HepG2 (cell line): ENCODE measurements around the gene SSBP4. TPM values are rescaled to one million over a fixed set of nuclear protein-coding genes. Genes with fewer than 3 reads are reported as not detected.

Experiments
- AGO1 ChIP-seq: fragments of 200-400 bp; formaldehyde crosslinking; IDR thresholded peaks from 2 replicates; pipeline ENCODE4 v1.6.1; 2017; ENCODE audit warnings: mild to moderate bottlenecking, low read depth, low read length, moderate library complexity; ENCODE audit not compliant: poor library complexity, severe bottlenecking
- CREM ChIP-seq, 2 experiments: sonication (generic) in 1 of 2; formaldehyde crosslinking in 1 of 2; IDR thresholded peaks; 2 replicates each; pipeline versions ENCODE4 v1.4.0 to v1.6.1; 2016 to 2020; ENCODE audit warnings: antibody characterized with exemption in 1 of 2, mild to moderate bottlenecking in 1 of 2, missing genetic modification reagents in 1 of 2
- JDP2 ChIP-seq: sonication (generic); formaldehyde crosslinking; IDR thresholded peaks from 2 replicates; pipeline ENCODE4 v1.8.1; 2022; ENCODE audit warnings: missing genetic modification reagents, borderline replicate concordance
- MEF2D ChIP-seq: sonication (generic); formaldehyde crosslinking; IDR thresholded peaks from 2 replicates; pipeline ENCODE4 v1.5.1; 2020; ENCODE audit warnings: mild to moderate bottlenecking, missing genetic modification reagents
- SETDB1 ChIP-seq: sonication (generic); formaldehyde crosslinking; IDR thresholded peaks from 2 replicates; pipeline ENCODE4 v1.5.1; 2020; ENCODE audit warnings: missing genetic modification reagents, mild to moderate bottlenecking, borderline replicate concordance
- TBX3 ChIP-seq: fragments of 450-650 bp; IDR thresholded peaks from 2 replicates; pipeline ENCODE4 v1.6.1; 2017; ENCODE audit warnings: antibody characterized with exemption, mild to moderate bottlenecking, inconsistent platforms, borderline replicate concordance
- TOPORS ChIP-seq: sonication (generic); formaldehyde crosslinking; IDR thresholded peaks from 2 replicates; pipeline ENCODE4 v1.8.0; 2023; ENCODE audit warnings: mild to moderate bottlenecking, missing genetic modification reagents
- ZBTB38 ChIP-seq: sonication (generic); formaldehyde crosslinking; IDR thresholded peaks from 2 replicates; pipeline ENCODE4 v1.5.1; 2020; ENCODE audit warnings: mild to moderate bottlenecking, missing genetic modification reagents
- ZNF629 ChIP-seq: sonication (generic); formaldehyde crosslinking; conservative IDR thresholded peaks from 2 replicates; pipeline ENCODE4 v1.5.0; 2020; ENCODE audit warnings: missing genetic modification reagents
- polyA plus RNA-seq, 8 experiments: library from polyadenylated mRNA; depleted of rRNA in 3 of 8; stranded (reverse) in 7 of 8; unstranded in 1 of 8; fragments of >200 nt; fragmentation: Illumina TruSeq in 4 of 8; extraction: Trizol in 4 of 8; gene quantifications; 2 replicates each; pipeline versions ENCODE4 v1.2.1 to v1.2.3, GENCODE V29; 2011 to 2016; ENCODE audit warnings: low read depth in 4 of 8, missing spikeins in 1 of 8, mixed read lengths in 1 of 8; ENCODE audit not compliant: insufficient read depth in 1 of 8
- total RNA-seq, 5 experiments: library from RNA; depleted of rRNA; stranded (reverse); fragments of >200 nt; fragmentation: Illumina TruSeq; extraction: Trizol; gene quantifications; 2 replicates each; pipeline ENCODE4 v1.2.3, GENCODE V29; 2016; ENCODE audit warnings: low read depth in 1 of 5
- TF ChIP-seq, protein P1 (sequence below): sonication (generic); formaldehyde crosslinking; conservative IDR thresholded peaks from 2 replicates; pipeline ENCODE4 v1.8.0; 2022; ENCODE audit warnings: low read depth, missing genetic modification reagents
- TF ChIP-seq, protein P2 (sequence below): sonication (generic); formaldehyde crosslinking; IDR thresholded peaks from 2 replicates; pipeline ENCODE4 v1.4.0; 2020; ENCODE audit warnings: missing genetic modification reagents, borderline replicate concordance
- TF ChIP-seq, protein P3 (sequence below), 2 experiments: sonication (generic) in 1 of 2; formaldehyde crosslinking in 1 of 2; IDR thresholded peaks; 2 replicates each; pipeline versions ENCODE4 v1.6.1 to v1.9.0; 2014 to 2022; ENCODE audit warnings: antibody characterized with exemption in 1 of 2, borderline replicate concordance in 1 of 2, inconsistent platforms in 1 of 2, low read depth in 1 of 2, missing genetic modification reagents in 1 of 2
- TF ChIP-seq, protein P4 (sequence below): sonication (generic); formaldehyde crosslinking; IDR thresholded peaks from 2 replicates; pipeline ENCODE4 v1.8.0; 2022; ENCODE audit warnings: missing genetic modification reagents, mild to moderate bottlenecking, borderline replicate concordance

SSBP4 gene
- total and polyA plus RNA-seq, 2 of the 13 experiments (the other 11 are each of a cell fraction or from before 2014, with no cell fraction given) = 20.8 to 39.5 TPM

DNA sequence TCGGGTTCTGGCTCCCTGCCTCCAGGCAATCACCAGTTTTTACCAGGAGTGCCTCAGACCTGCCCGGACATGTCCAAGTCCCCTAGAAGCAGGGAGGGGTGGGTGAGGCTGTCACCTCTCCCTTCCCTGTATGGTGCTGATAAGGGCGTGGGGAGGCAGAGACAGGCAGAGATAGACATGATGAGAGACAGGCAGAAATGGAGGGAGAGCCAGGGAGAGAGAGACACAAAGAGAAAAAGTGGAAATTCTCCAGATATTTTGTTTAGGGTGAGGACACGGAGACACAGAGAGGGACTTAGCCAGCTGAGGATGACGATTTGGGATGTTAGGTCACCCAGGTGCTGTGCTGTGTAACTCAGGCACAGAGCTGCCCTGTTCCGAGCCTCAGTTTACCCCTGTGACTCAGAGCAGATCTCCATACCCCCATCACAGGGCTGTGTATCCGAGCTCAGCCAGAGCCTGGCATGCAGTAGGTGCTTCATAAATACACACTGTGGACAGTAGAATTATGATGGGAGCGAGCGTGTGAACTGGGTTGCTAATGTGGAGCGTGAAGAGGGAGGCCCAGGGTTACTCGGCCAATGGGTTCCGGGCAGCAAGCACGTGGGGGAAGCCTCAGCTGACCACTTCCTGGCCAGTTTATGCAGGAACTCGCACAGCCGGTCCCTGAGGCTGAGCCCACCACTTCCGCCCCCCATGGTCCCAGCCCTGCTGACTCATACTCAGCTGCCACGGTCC lies 45.1 kb upstream of the SSBP4 start (continued):
- TF ChIP-seq, protein P1, sequence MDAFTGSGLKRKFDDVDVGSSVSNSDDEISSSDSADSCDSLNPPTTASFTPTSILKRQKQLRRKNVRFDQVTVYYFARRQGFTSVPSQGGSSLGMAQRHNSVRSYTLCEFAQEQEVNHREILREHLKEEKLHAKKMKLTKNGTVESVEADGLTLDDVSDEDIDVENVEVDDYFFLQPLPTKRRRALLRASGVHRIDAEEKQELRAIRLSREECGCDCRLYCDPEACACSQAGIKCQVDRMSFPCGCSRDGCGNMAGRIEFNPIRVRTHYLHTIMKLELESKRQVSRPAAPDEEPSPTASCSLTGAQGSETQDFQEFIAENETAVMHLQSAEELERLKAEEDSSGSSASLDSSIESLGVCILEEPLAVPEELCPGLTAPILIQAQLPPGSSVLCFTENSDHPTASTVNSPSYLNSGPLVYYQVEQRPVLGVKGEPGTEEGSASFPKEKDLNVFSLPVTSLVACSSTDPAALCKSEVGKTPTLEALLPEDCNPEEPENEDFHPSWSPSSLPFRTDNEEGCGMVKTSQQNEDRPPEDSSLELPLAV (CRISPR knock-in tag) = no peak
- TF ChIP-seq TBX3 (no peak), AGO1 (no peak), SETDB1 (CRISPR knock-in tag) (no peak), MEF2D (CRISPR knock-in tag) (peak; percentile 87; the same call in 1 of the 2 replicates), ZNF629 (CRISPR knock-in tag) (no peak; the same call in 1 of the 2 replicates), CREM (IDR thresholded peaks at IDR 0.05) (peak; percentile 74), CREM (CRISPR knock-in tag; IDR thresholded peaks at IDR 0.05) (no peak), ZBTB38 (CRISPR knock-in tag) (peak; percentile 94), TOPORS (CRISPR knock-in tag) (0 out of 2 replicates have a peak, but pooled peaks have one; percentile 12), JDP2 (no peak)
- TF ChIP-seq, protein P2, sequence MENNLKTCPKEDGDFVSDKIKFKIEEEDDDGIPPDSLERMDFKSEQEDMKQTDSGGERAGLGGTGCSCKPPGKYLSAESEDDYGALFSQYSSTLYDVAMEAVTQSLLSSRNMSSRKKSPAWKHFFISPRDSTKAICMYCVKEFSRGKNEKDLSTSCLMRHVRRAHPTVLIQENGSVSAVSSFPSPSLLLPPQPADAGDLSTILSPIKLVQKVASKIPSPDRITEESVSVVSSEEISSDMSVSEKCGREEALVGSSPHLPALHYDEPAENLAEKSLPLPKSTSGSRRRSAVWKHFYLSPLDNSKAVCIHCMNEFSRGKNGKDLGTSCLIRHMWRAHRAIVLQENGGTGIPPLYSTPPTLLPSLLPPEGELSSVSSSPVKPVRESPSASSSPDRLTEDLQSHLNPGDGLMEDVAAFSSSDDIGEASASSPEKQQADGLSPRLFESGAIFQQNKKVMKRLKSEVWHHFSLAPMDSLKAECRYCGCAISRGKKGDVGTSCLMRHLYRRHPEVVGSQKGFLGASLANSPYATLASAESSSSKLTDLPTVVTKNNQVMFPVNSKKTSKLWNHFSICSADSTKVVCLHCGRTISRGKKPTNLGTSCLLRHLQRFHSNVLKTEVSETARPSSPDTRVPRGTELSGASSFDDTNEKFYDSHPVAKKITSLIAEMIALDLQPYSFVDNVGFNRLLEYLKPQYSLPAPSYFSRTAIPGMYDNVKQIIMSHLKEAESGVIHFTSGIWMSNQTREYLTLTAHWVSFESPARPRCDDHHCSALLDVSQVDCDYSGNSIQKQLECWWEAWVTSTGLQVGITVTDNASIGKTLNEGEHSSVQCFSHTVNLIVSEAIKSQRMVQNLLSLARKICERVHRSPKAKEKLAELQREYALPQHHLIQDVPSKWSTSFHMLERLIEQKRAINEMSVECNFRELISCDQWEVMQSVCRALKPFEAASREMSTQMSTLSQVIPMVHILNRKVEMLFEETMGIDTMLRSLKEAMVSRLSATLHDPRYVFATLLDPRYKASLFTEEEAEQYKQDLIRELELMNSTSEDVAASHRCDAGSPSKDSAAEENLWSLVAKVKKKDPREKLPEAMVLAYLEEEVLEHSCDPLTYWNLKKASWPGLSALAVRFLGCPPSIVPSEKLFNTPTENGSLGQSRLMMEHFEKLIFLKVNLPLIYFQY (CRISPR knock-in tag) = peak; percentile 78; the same call in 1 of the 2 replicates
- TF ChIP-seq, protein P3, sequence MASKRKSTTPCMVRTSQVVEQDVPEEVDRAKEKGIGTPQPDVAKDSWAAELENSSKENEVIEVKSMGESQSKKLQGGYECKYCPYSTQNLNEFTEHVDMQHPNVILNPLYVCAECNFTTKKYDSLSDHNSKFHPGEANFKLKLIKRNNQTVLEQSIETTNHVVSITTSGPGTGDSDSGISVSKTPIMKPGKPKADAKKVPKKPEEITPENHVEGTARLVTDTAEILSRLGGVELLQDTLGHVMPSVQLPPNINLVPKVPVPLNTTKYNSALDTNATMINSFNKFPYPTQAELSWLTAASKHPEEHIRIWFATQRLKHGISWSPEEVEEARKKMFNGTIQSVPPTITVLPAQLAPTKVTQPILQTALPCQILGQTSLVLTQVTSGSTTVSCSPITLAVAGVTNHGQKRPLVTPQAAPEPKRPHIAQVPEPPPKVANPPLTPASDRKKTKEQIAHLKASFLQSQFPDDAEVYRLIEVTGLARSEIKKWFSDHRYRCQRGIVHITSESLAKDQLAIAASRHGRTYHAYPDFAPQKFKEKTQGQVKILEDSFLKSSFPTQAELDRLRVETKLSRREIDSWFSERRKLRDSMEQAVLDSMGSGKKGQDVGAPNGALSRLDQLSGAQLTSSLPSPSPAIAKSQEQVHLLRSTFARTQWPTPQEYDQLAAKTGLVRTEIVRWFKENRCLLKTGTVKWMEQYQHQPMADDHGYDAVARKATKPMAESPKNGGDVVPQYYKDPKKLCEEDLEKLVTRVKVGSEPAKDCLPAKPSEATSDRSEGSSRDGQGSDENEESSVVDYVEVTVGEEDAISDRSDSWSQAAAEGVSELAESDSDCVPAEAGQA (IDR thresholded peaks at IDR 0.05; ENCODE audit: low read depth) = peak; percentile 26; the same call in 1 of the 2 replicates
- TF ChIP-seq, protein P3 (CRISPR knock-in tag; IDR thresholded peaks at IDR 0.05; ENCODE audit: borderline replicate concordance) = no peak
- TF ChIP-seq, protein P4, sequence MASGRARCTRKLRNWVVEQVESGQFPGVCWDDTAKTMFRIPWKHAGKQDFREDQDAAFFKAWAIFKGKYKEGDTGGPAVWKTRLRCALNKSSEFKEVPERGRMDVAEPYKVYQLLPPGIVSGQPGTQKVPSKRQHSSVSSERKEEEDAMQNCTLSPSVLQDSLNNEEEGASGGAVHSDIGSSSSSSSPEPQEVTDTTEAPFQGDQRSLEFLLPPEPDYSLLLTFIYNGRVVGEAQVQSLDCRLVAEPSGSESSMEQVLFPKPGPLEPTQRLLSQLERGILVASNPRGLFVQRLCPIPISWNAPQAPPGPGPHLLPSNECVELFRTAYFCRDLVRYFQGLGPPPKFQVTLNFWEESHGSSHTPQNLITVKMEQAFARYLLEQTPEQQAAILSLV (CRISPR knock-in tag) = no peak; the same call in 1 of the 2 replicates
